MM.1S (cell line): ENCODE measurements around the gene RANBP10.

Source experiments
- DNase-seq: peaks from one replicate; pipeline ENCODE4 v3.0.0-alpha.2; 2015
- H2AFZ ChIP-seq: fragments of 300-600 bp; sonication (generic); 2 replicates; pipeline ENCODE4 v1.6.0; 2016; ENCODE audit warnings: antibody characterized with exemption, low read length
- H3F3A ChIP-seq: fragments of 300-600 bp; sonication (generic); 2 replicates; pipeline ENCODE4 v1.6.1; 2016; ENCODE audit warnings: mild to moderate bottlenecking, antibody characterized with exemption, low read length, moderate library complexity, mixed read lengths; ENCODE audit not compliant: insufficient read depth
- H3K27ac ChIP-seq: fragments of 300-600 bp; sonication (generic); 2 replicates; pipeline ENCODE4 v1.5.1; 2016; ENCODE audit warnings: mild to moderate bottlenecking, low read length
- H3K27me3 ChIP-seq: fragments of 300-600 bp; sonication (generic); replicated peaks from 2 replicates; pipeline ENCODE4 v1.6.0; 2016; ENCODE audit warnings: low read length; ENCODE audit not compliant: insufficient read depth
- H3K36me3 ChIP-seq: fragments of 300-600 bp; sonication (generic); replicated peaks from 2 replicates; pipeline ENCODE4 v1.6.1; 2016; ENCODE audit warnings: mild to moderate bottlenecking, low read length, mixed read lengths; ENCODE audit not compliant: insufficient read depth
- H3K4me1 ChIP-seq: fragments of 300-600 bp; sonication (generic); 2 replicates; pipeline ENCODE4 v1.6.1; 2016; ENCODE audit warnings: low read length, mixed read lengths
- H3K4me2 ChIP-seq: fragments of 300-600 bp; sonication (generic); 2 replicates; pipeline ENCODE4 v1.6.0; 2016; ENCODE audit warnings: low read depth, low read length
- H3K4me3 ChIP-seq: fragments of 300-600 bp; sonication (generic); 2 replicates; pipeline ENCODE4 v1.5.1; 2016; ENCODE audit warnings: low read length, mixed read lengths
- H3K79me2 ChIP-seq: fragments of 300-600 bp; sonication (generic); 2 replicates; pipeline ENCODE4 v1.6.1; 2016; ENCODE audit warnings: mixed run types, low read length, mixed read lengths
- H3K9ac ChIP-seq: fragments of 300-600 bp; sonication (generic); 2 replicates; pipeline ENCODE4 v1.6.1; 2016; ENCODE audit warnings: low read length, mixed read lengths
- H3K9me2 ChIP-seq: fragments of 300-600 bp; sonication (generic); replicated peaks from 2 replicates; pipeline ENCODE4 v1.6.1; 2016; ENCODE audit warnings: mild to moderate bottlenecking, low read length, mixed read lengths; ENCODE audit not compliant: insufficient read depth
- H3K9me3 ChIP-seq: fragments of 300-600 bp; sonication (generic); replicated peaks from 2 replicates; pipeline ENCODE4 v1.6.1; 2016; ENCODE audit warnings: mild to moderate bottlenecking, low read length, mixed read lengths; ENCODE audit not compliant: insufficient read depth
- H4K20me1 ChIP-seq: fragments of 300-600 bp; sonication (generic); 2 replicates; pipeline ENCODE4 v1.6.1; 2016; ENCODE audit warnings: mild to moderate bottlenecking, low read length, moderate library complexity, mixed read lengths; ENCODE audit not compliant: insufficient read depth
- CTCF ChIP-seq: fragments of 300-600 bp; sonication (generic); IDR thresholded peaks from 2 replicates; pipeline ENCODE4 v1.5.1; 2016; ENCODE audit warnings: antibody characterized with exemption, low read length, mixed read lengths
- EZH2 ChIP-seq: fragments of 300-600 bp; sonication (generic); optimal IDR thresholded peaks from 2 replicates; pipeline ENCODE3; 2017; ENCODE audit warnings: low read depth, mild to moderate bottlenecking, antibody characterized with exemption, low read length, mixed read lengths
- EZH2phosphoT487 ChIP-seq: fragments of 300-600 bp; sonication (generic); IDR thresholded peaks from 2 replicates; pipeline ENCODE4 v1.6.1; 2018; ENCODE audit warnings: antibody characterized with exemption, low read length

The RANBP10 gene

DNA sequence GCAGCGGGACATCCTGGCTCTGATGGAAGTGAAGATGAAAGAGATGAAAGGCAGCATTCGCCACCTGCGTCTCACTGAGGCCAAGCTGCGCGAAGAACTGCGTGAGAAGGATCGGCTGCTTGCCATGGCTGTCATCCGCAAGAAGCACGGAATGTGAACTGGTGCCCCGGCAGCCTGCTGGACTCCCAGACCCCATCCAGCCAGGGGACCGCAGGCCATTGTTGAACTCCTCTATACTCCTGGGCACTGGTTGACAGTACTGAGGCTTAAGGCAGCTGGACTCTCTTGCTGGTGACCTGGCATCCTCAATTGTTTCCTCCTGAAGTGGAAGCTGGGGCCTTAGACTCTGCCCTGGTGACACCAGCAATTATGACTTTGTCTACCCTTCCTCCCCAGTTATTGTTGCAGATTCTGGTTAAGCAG, 37.0 kb upstream of the RANBP10 start:
- H3K36me3 ChIP-seq, result no peaks in the 10 kb centered on the region
- H4K20me1 ChIP-seq, result no peaks in the 10 kb centered on the region
- H3K79me2 ChIP-seq, result peaks cover 52% of the 10 kb centered on the region
- no peaks in the 10 kb centered on the region for H3K9me2 ChIP-seq
- H3K9me3 ChIP-seq, result no peaks in the 10 kb centered on the region
- no peak for DNase-seq
- H2AFZ ChIP-seq, result peak overlapping the region; percentile 82; the same call in 1 of the 2 replicates
- H3K4me3 ChIP-seq, result peak overlapping the region; percentile 83
- TF ChIP-seq EZH2 (no peak), CTCF (no peak), EZH2phosphoT487 (no peak)
- H3K9ac ChIP-seq, result peak overlapping the region; percentile 38; the same call in 1 of the 2 replicates
- H3K4me1 ChIP-seq, result peaks cover 25% of the 10 kb centered on the region
- H3K4me2 ChIP-seq, result peak overlapping the region; percentile 97
- no peak overlapping the region; the same call in 1 of the 2 replicates for H3K27ac ChIP-seq
- H3F3A ChIP-seq, result peaks cover 33% of the 10 kb centered on the region
- H3K27me3 ChIP-seq, result no peaks in the 10 kb centered on the region

DNA sequence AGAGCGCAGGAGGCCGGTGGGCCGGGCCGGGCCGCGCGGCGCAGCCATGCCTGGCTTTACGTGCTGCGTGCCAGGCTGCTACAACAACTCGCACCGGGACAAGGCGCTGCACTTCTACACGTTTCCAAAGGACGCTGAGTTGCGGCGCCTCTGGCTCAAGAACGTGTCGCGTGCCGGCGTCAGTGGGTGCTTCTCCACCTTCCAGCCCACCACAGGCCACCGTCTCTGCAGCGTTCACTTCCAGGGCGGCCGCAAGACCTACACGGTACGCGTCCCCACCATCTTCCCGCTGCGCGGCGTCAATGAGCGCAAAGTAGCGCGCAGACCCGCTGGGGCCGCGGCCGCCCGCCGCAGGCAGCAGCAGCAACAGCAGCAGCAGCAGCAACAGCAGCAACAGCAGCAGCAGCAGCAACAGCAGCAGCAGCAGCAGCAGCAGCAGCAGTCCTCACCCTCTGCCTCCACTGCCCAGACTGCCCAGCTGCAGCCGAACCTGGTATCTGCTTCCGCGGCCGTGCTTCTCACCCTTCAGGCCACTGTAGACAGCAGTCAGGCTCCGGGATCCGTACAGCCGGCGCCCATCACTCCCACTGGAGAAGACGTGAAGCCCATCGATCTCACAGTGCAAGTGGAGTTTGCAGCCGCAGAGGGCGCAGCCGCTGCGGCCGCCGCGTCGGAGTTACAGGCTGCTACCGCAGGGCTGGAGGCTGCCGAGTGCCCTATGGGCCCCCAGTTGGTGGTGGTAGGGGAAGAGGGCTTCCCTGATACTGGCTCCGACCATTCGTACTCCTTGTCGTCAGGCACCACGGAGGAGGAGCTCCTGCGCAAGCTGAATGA, 36.4 kb upstream of the RANBP10 start:
- peak overlapping the region; percentile 97 for H3K4me2 ChIP-seq
- H4K20me1 ChIP-seq, result no peaks in the 10 kb centered on the region
- H3K4me3 ChIP-seq, result peak overlapping the region; percentile 83
- H3K79me2 ChIP-seq, result peaks cover 46% of the 10 kb centered on the region
- peak overlapping the region; percentile 38; the same call in 1 of the 2 replicates for H3K9ac ChIP-seq
- no peaks in the 10 kb centered on the region for H3K9me3 ChIP-seq
- peak overlapping the region; percentile 82 for H2AFZ ChIP-seq
- H3K27ac ChIP-seq, result peak overlapping the region; percentile 51; the same call in 1 of the 2 replicates
- DNase-seq, result peak; percentile 61
- H3K4me1 ChIP-seq, result peaks cover 25% of the 10 kb centered on the region
- H3K9me2 ChIP-seq, result no peaks in the 10 kb centered on the region
- no peak for TF ChIP-seq EZH2phosphoT487
- TF ChIP-seq CTCF, result peak; percentile 48
- no peaks in the 10 kb centered on the region for H3K36me3 ChIP-seq
- no peaks in the 10 kb centered on the region for H3K27me3 ChIP-seq
- H3F3A ChIP-seq, result peaks cover 33% of the 10 kb centered on the region

DNA sequence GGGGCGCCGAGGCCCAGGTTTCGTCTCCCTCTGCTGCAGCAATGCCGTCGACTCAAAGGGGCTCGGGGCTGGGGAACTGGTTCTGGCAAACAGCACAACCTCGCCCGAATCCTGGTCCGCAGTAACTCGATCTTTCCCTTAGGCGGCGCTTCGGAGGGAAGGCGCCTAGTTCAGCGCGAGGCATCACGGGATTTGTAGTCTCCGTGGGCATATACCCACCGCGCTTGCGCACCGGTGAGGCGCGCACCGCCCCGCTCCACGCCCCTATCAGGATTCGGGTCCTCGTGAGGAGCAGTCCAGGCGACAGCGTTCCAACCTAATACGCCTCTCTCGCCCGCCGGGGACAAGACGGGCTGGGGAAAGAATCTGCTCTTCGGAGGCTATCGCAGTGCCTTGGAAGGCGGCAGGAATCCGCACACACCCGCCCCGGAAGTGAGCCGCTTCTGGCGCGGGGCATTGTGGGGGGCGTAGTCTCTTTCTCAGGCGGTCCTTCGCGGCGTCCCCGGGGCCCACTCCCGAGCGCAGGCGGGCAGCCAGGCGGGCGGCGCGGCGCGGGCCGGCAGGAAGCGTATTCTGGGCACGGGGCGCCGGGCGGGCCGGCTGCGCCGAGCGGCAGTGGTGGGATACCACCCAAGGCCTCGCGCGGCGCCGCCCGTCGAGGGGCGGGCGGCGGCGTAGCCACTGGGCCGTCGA, 35.6 kb upstream of the RANBP10 start, which contains the start of gene THAP11:
THAP11 (plus strand) TSS at position 505 of the 693 bp plus-strand sequence. CDS start 235 bp downstream, outside the sequence.
- Histone ChIP-seq H3K4me2 (peak within 1 kb of the TSS; percentile 97), H4K20me1 (no peaks in the 10 kb centered on the region), H3K36me3 (no peaks in the 10 kb centered on the region), H3K79me2 (peaks cover 38% of the 10 kb centered on the region), H3K9me2 (no peaks in the 10 kb centered on the region), H3K9ac (peak within 1 kb of the TSS; percentile 95), H3K4me3 (peak within 1 kb of the TSS; percentile 98), H3K27me3 (no peaks in the 10 kb centered on the region), H3F3A (peaks cover 33% of the 10 kb centered on the region), H3K27ac (peak within 1 kb of the TSS; percentile 93), H3K4me1 (peaks cover 25% of the 10 kb centered on the region), H2AFZ (peak within 1 kb of the TSS; percentile 99), H3K9me3 (no peaks in the 10 kb centered on the region)
- TF ChIP-seq CTCF, result peak; percentile 79
- no peak for TF ChIP-seq EZH2
- no peak for TF ChIP-seq EZH2phosphoT487
- peak; percentile 96 for DNase-seq
